Prostate gland (tissue), 2 donors: Measurements from ENCODE around the gene TMSB10. TPM values are rescaled to one million over a fixed set of nuclear protein-coding genes. Genes with fewer than 3 reads are reported as not detected.

Source experiments
- DNase-seq: peaks from one replicate; pipeline ENCODE4 v3.0.0-alpha.2; 2019; ENCODE audit warnings: low spot score
- H3K27ac ChIP-seq, 2 donors: fragments of 200-600 bp; sonication (generic); 2 replicates each; pipeline ENCODE4 v1.5.1; 2017 to 2019
- H3K27me3 ChIP-seq: fragments of 200-600 bp; sonication (generic); replicated peaks from 2 replicates; pipeline ENCODE4 v1.5.1; 2019; ENCODE audit not compliant: insufficient read depth
- H3K36me3 ChIP-seq, 2 donors: fragments of 200-600 bp; sonication (generic); 1 replicate in 1 of 2; 2 replicates in 1 of 2; pipeline versions ENCODE4 v1.5.1 to v1.8.1; 2017 to 2019
- H3K4me1 ChIP-seq: fragments of 200-600 bp; sonication (generic); replicated peaks from 2 replicates; pipeline ENCODE4 v1.5.1; 2019
- H3K4me3 ChIP-seq, 2 donors: fragments of 200-600 bp; sonication (generic); 2 replicates each; pipeline ENCODE4 v1.5.1; 2017 to 2019
- H3K9me3 ChIP-seq: fragments of 200-600 bp; sonication (generic); 2 replicates; pipeline ENCODE4 v1.5.1; 2017
- CTCF ChIP-seq, 4 experiments: fragments of 200-600 bp in 2 of 4; fragments of 450-650 bp in 2 of 4; sonication (generic) in 2 of 4; IDR thresholded peaks; 1 replicate in 3 of 4; 2 replicates in 1 of 4; pipeline ENCODE4 v1.5.1; 2016 to 2019; ENCODE audit warnings: antibody characterized with exemption in 4 of 4, mild to moderate bottlenecking in 2 of 4, moderate library complexity in 2 of 4
- POLR2A ChIP-seq: fragments of 450-650 bp; IDR thresholded peaks from one replicate; pipeline ENCODE4 v1.6.1; 2016; ENCODE audit warnings: antibody characterized with exemption, mild to moderate bottlenecking
- POLR2AphosphoS5 ChIP-seq: sonication (generic); formaldehyde crosslinking; IDR thresholded peaks from one replicate; pipeline ENCODE4 v1.6.1; 2017; ENCODE audit warnings: antibody characterized with exemption
- WGBS: methylation state at CpG from one replicate; pipeline ENCODE4 v1.1.5; 2018; 5-methylcytosine and 5-hydroxymethylcytosine counted together
- intact Hi-C: fragments of 100-400 bp; cut with DNase I; formaldehyde crosslinking; loops from one replicate; pipeline ENCODE4 v1.14.2; 2022
- total RNA-seq, 2 donors: library from RNA; depleted of rRNA; stranded (reverse); fragments of >200 nt; gene quantifications; one replicate each; pipeline ENCODE4 v1.1.0, GENCODE V29; 2016

The TMSB10 gene
- total RNA-seq = 1,000 to 10,000 TPM; 1,100 to 3,014 TPM

- H3K9me3 ChIP-seq = no peaks in the 10 kb centered on the region
- H3K36me3 ChIP-seq = no peaks in the 10 kb centered on the region
- 1% methylated on average over 34 of the region's 94 CpGs for WGBS
- TF ChIP-seq POLR2AphosphoS5 (peak; percentile 86), POLR2A (peak; percentile 92), CTCF (IDR thresholded peaks at IDR 0.05) (peak in 2 of 4 experiments; percentile 34 to 39)
- peak; percentile 86 for DNase-seq
- H3K4me3 ChIP-seq = peak within 1 kb of the TSS; percentile 84 to 94
- H3K27ac ChIP-seq = peak within 1 kb of the TSS; percentile 84 to 89
- no peaks in the 10 kb centered on the region for H3K4me1 ChIP-seq
- no peaks in the 10 kb centered on the region for H3K27me3 ChIP-seq
- intact Hi-C loops = no loop called here
Measured at GRCh38 chr2:84905181-84906107, at the start of gene TMSB10. TSS of gene TMSB10 (plus strand) at chr2:84905656.

GRCh38 chr2:84855731-84856130 is 49.7 kb upstream of the TMSB10 start:
- Histone ChIP-seq H3K27me3 (no peaks in the 10 kb centered on the region), H3K36me3 (no peaks in the 10 kb centered on the region)
- WGBS = 46% methylated on average over 11 of the region's 11 CpGs

GRCh38 chr2:84856787-84857186 is 48.7 kb upstream of the TMSB10 start:
- no peaks in the 10 kb centered on the region for H3K9me3 ChIP-seq
- 85% methylated on average over 6 of the region's 6 CpGs for WGBS
- intact Hi-C loops = no loop called here
- TF ChIP-seq POLR2A = no peak
- H3K4me1 ChIP-seq = no peaks in the 10 kb centered on the region
- H3K4me3 ChIP-seq = no peak overlapping the region
- H3K27ac ChIP-seq = no peak overlapping the region
- no peak for DNase-seq
- H3K36me3 ChIP-seq = no peaks in the 10 kb centered on the region
- no peaks in the 10 kb centered on the region for H3K27me3 ChIP-seq

More at GRCh38 chr2:84855731-84856130, 49.7 kb upstream of the TMSB10 start:
- Histone ChIP-seq H3K4me1 (no peaks in the 10 kb centered on the region), H3K4me3 (no peak overlapping the region), H3K9me3 (no peaks in the 10 kb centered on the region), H3K27ac (no peak overlapping the region)
- no peak for DNase-seq
- TF ChIP-seq POLR2AphosphoS5 (no peak), POLR2A (no peak), CTCF (IDR thresholded peaks at IDR 0.05) (no peak)
- intact Hi-C loops = no loop called here

- Histone ChIP-seq H3K36me3 (no peaks in the 10 kb centered on the region), H3K9me3 (no peaks in the 10 kb centered on the region), H3K27me3 (no peaks in the 10 kb centered on the region), H3K4me3 (no peak overlapping the region), H3K4me1 (no peaks in the 10 kb centered on the region), H3K27ac (no peak overlapping the region)
- WGBS = 79% methylated on average over 5 of the region's 5 CpGs
- no peak for DNase-seq
- TF ChIP-seq POLR2A (no peak), POLR2AphosphoS5 (no peak), CTCF (IDR thresholded peaks at IDR 0.05) (no peak)
- intact Hi-C loops = no loop called here
Measured at GRCh38 chr2:84857566-84857965, 47.9 kb upstream of the TMSB10 start.

- Histone ChIP-seq H3K36me3 (no peaks in the 10 kb centered on the region), H3K27ac (no peak overlapping the region), H3K4me3 (no peak overlapping the region), H3K27me3 (no peaks in the 10 kb centered on the region), H3K9me3 (no peaks in the 10 kb centered on the region), H3K4me1 (no peaks in the 10 kb centered on the region)
- intact Hi-C loops = no loop called here
- WGBS = 79% methylated on average over 3 of the region's 3 CpGs
- no peak for DNase-seq
- TF ChIP-seq POLR2AphosphoS5 = no peak
- no peak for TF ChIP-seq POLR2A
- no peak for TF ChIP-seq CTCF (IDR thresholded peaks at IDR 0.05)
Measured at GRCh38 chr2:84858123-84858522, 47.3 kb upstream of the TMSB10 start.
